Subcutaneous abdominal adipose tissue (tissue), 5 donors: ENCODE measurements around the gene RALGPS1.

Experiments used
- H3K27ac ChIP-seq: one replicate; pipeline ENCODE4 v1.7.0; 2013; ENCODE audit warnings: low read depth, mild to moderate bottlenecking, inconsistent platforms, low read length, moderate library complexity
- H3K27me3 ChIP-seq, 5 donors: one replicate each; pipeline ENCODE4 v1.7.0; 2013; ENCODE audit warnings: low read length in 5 of 5, inconsistent platforms in 1 of 5; ENCODE audit not compliant: control insufficient read depth in 5 of 5, insufficient read depth in 4 of 5
- H3K36me3 ChIP-seq, 5 donors: one replicate each; pipeline ENCODE4 v1.7.0; 2013; ENCODE audit warnings: low read length in 5 of 5; ENCODE audit not compliant: control insufficient read depth in 5 of 5, insufficient read depth in 5 of 5
- H3K4me1 ChIP-seq, 5 donors: one replicate each; pipeline ENCODE4 v1.7.0; 2013; ENCODE audit warnings: low read length in 5 of 5, mild to moderate bottlenecking in 3 of 5, moderate library complexity in 1 of 5; ENCODE audit not compliant: control insufficient read depth in 5 of 5, insufficient read depth in 5 of 5
- H3K4me3 ChIP-seq, 5 donors: one replicate each; pipeline ENCODE4 v1.7.0; 2013; ENCODE audit warnings: low read length in 5 of 5, low read depth in 1 of 5
- H3K9ac ChIP-seq, 5 donors: one replicate each; pipeline ENCODE4 v1.7.0; 2013; ENCODE audit warnings: low read length in 5 of 5, mild to moderate bottlenecking in 4 of 5, moderate library complexity in 3 of 5
- H3K9me3 ChIP-seq, 5 donors: one replicate each; pipeline ENCODE4 v1.7.0; 2013; ENCODE audit warnings: low read length in 5 of 5; ENCODE audit not compliant: control insufficient read depth in 5 of 5
- donor health status: healthy.
- donor health status: healthy.
- donor health status: healthy.
- donor health status: healthy.
- donor health status: healthy.

Gene RALGPS1

GRCh38 chr9:127053960-127054359 is 139.4 kb downstream of the RALGPS1 start:
- H3K4me1 ChIP-seq: peaks cover 18 to 77% (median 56%) of the 10 kb centered on the region in 5 donors
- no peaks in the 10 kb centered on the region for H3K27me3 ChIP-seq
- H3K9ac ChIP-seq: peak overlapping the region in 2 of 5 donors; percentile 18 to 33
- H3K9me3 ChIP-seq: no peaks in the 10 kb centered on the region
- H3K27ac ChIP-seq: peak overlapping the region; percentile 80
- H3K4me3 ChIP-seq: no peak overlapping the region
- no peaks in the 10 kb centered on the region for H3K36me3 ChIP-seq

DNA sequence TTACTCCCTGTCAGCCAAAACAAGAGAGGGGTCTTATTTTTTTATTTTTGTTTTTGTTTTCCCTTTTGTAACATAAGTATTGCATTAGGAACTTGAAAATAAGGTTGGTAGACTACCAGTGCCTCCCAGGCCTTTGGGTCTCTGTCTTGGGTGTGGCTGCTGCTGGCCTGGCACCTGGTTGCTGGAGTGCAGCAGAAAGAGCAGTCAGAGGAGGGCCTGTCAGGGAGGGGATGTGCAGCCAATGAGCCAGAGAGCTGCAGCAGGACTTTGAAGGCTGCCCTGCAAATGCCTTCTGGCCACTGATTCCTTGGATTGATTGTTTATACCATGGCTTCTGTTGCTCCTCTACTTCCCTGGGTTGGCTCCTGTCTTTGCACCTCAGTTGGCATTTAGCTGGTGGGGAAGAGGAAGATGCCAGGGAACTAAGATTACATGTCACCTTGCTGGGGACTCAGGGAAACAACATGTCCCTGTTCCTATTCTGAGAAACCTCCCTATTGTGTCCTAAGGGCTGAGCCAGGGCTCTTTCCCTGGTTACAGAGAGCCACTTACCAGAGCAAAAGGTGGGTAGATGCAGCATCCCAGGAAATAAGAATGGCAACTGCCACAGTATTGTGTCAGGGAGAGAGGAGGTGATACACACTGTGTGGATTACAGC is 141.3 kb downstream of the RALGPS1 start:
- no peak overlapping the region for H3K27ac ChIP-seq
- H3K9me3 ChIP-seq: no peaks in the 10 kb centered on the region
- H3K9ac ChIP-seq: no peak overlapping the region
- H3K36me3 ChIP-seq: no peaks in the 10 kb centered on the region
- no peak overlapping the region for H3K4me3 ChIP-seq
- peaks cover 16 to 76% (median 58%) of the 10 kb centered on the region in 5 donors for H3K4me1 ChIP-seq
- no peaks in the 10 kb centered on the region for H3K27me3 ChIP-seq

- Histone ChIP-seq H3K27ac (no peak overlapping the region), H3K9me3 (no peaks in the 10 kb centered on the region), H3K4me3 (no peak overlapping the region), H3K9ac (no peak overlapping the region), H3K4me1 (peaks cover 16 to 72% (median 57%) of the 10 kb centered on the region in 5 donors), H3K36me3 (no peaks in the 10 kb centered on the region), H3K27me3 (no peaks in the 10 kb centered on the region)
These were observed 141.9 kb downstream of the RALGPS1 start for GRCh38 chr9:127056446-127056845.

DNA sequence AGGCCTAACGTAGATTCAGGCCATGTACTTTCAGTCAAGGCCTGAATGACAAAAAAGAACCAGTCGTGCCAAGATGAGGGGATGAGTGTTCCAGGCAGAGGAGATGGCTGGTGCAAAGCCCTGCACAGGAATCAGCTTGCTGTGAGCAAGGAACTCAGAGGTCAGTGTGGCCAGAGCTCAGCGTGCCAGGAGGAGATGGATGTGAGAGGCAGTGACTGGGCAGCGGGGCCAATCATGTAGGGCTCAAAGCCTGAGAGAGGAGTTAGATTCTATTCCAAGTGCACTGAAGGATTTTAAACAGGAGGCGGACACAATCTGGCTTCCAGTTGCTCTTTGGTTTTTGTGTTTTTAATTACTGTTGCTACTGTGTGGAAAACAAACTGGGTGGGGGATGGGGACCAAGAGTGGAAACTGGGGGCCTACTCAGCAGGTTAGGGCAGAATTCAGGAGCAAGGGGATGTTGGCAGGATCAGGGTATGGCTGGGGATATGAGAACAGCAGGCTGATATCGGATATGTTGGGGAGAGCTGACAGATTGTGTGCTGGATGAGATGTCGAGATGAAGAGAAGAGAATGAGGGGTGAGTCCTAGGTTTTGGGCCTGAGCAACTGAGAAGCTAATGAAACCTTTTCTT is 143.5 kb downstream of the RALGPS1 start:
- H3K9ac ChIP-seq: peak overlapping the region in 1 of 5 donors; percentile 8
- H3K27ac ChIP-seq: peak overlapping the region; percentile 62

DNA sequence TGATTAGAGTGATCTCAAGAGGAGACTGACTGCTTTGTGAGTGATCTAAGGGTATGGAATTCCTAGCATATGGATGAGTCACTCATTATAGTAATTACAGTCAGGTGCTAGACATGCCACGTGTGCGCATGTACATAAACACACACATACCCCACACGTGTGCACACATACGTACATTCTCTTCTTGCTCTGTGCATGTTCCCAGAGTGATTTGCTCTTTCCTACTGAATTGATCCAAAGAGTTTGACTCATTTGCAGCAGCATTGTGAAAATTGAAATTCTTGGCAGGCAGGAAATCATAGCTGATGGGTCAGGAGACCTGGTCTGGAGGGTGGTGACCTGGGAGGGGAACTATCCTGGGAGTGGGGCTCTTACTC is 144.1 kb downstream of the RALGPS1 start:
- Histone ChIP-seq H3K27me3 (no peaks in the 10 kb centered on the region), H3K36me3 (no peaks in the 10 kb centered on the region), H3K4me1 (peaks cover 12 to 53% (median 48%) of the 10 kb centered on the region in 5 donors), H3K9me3 (no peaks in the 10 kb centered on the region), H3K27ac (peak overlapping the region; percentile 62), H3K9ac (no peak overlapping the region), H3K4me3 (no peak overlapping the region)

More for the DNA sequence above, 143.5 kb downstream of the RALGPS1 start:
- Histone ChIP-seq H3K4me1 (peaks cover 16 to 58% (median 53%) of the 10 kb centered on the region in 5 donors), H3K9me3 (no peaks in the 10 kb centered on the region), H3K4me3 (no peak overlapping the region), H3K27me3 (no peaks in the 10 kb centered on the region), H3K36me3 (no peaks in the 10 kb centered on the region)

DNA sequence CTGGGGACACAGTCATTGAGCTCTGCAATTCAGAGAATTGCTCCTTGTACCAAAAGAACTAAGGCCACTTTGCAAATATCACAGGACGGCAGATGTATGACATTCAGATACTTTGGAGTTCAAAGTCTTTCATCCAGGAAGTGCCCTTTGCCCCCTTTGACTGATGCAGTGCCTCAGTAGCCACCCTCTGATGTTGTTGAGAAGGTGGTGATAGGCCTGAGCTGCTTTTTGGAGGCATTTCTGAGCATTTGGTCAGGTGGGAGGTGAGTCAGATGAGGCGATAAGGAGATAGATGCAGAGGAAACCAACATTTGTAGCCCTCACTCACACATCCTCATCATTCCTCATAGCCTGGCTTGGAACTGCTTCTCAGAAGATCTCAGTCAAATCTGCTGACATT is 144.4 kb downstream of the RALGPS1 start:
- peak overlapping the region; percentile 8 for H3K27ac ChIP-seq
- no peaks in the 10 kb centered on the region for H3K36me3 ChIP-seq
- H3K4me1 ChIP-seq: peaks cover 8 to 49% (median 45%) of the 10 kb centered on the region in 5 donors
- H3K4me3 ChIP-seq: no peak overlapping the region
- H3K9ac ChIP-seq: no peak overlapping the region
- H3K27me3 ChIP-seq: no peaks in the 10 kb centered on the region
- H3K9me3 ChIP-seq: no peaks in the 10 kb centered on the region

- Histone ChIP-seq H3K27ac (peak overlapping the region; percentile 8), H3K27me3 (no peaks in the 10 kb centered on the region), H3K9me3 (no peaks in the 10 kb centered on the region), H3K4me3 (no peak overlapping the region), H3K4me1 (peaks cover 6 to 45% (median 42%) of the 10 kb centered on the region in 5 donors), H3K9ac (no peak overlapping the region), H3K36me3 (no peaks in the 10 kb centered on the region)
These were observed 145.3 kb downstream of the RALGPS1 start for GRCh38 chr9:127059765-127060361.

DNA sequence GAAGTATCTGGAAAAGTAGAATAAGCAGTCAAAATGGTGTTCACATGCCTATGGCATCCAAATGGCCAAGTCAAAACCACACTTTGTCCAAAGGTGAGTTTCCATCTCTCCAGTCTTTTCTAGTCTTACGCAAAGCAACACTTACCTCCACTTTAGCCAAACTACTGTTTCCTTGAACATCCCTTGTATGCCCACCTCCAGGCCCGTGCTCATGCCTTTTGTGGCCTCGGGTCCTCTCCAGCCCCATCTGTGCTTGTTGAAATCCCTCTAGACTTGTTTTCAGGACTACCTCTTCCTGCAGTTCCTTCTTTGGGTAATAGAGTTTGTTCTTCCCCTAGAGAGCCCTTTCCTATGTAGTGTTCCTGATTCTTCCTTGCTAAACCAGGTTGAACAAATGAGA is 146.8 kb downstream of the RALGPS1 start:
- H3K27ac ChIP-seq: no peak overlapping the region
- H3K4me3 ChIP-seq: no peak overlapping the region
- no peaks in the 10 kb centered on the region for H3K27me3 ChIP-seq
- peaks cover 6 to 50% (median 42%) of the 10 kb centered on the region in 5 donors for H3K4me1 ChIP-seq
- no peaks in the 10 kb centered on the region for H3K9me3 ChIP-seq
- H3K9ac ChIP-seq: no peak overlapping the region
- no peaks in the 10 kb centered on the region for H3K36me3 ChIP-seq

GRCh38 chr9:127064335-127064734 is 149.8 kb downstream of the RALGPS1 start:
- H3K27ac ChIP-seq: no peak overlapping the region
- H3K36me3 ChIP-seq: no peaks in the 10 kb centered on the region
- no peak overlapping the region for H3K9ac ChIP-seq
- no peaks in the 10 kb centered on the region for H3K27me3 ChIP-seq
- no peaks in the 10 kb centered on the region for H3K9me3 ChIP-seq
- no peak overlapping the region for H3K4me3 ChIP-seq
- H3K4me1 ChIP-seq: peaks cover under 1 to 29% (median 20%) of the 10 kb centered on the region in 5 donors

DNA sequence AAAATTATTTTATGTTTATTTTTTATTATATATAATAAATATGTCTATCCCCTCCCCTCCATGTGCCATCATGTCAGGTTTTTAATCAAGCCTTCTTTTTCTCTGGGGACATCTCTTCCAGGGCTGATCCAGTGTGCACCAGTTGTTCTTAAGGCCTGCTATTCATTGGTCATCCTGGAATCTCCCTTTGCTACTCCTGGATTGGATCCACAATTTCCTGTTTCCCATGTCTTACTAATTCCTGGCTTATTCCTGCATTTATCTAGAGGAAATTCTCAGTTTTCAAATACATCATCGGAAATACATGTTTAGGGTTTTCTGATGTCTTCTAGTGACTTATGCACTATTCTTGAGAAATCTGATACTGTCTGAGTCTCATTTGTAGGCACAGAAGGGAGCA is 151.0 kb downstream of the RALGPS1 start:
- H3K4me1 ChIP-seq: peaks cover 0 to 16% (median 9%) of the 10 kb centered on the region in 5 donors
- H3K4me3 ChIP-seq: no peak overlapping the region
- no peaks in the 10 kb centered on the region for H3K9me3 ChIP-seq
- H3K27me3 ChIP-seq: no peaks in the 10 kb centered on the region
- H3K27ac ChIP-seq: no peak overlapping the region
- no peaks in the 10 kb centered on the region for H3K36me3 ChIP-seq
- no peak overlapping the region for H3K9ac ChIP-seq
